ENCODE data around the gene DPP6. TPM values are rescaled to one million over a fixed set of nuclear protein-coding genes. Genes with fewer than 3 reads are reported as not detected.

DPP6 gene
- total RNA-seq, 1 experiment from 2014 or later: 1.1 TPM

GRCh38 chr7:154469652-154470051 is 417.5 kb downstream of the DPP6 start:
- DNase-seq: no peak
- Histone ChIP-seq H3K36me3 (replicated peaks; ENCODE audit: control insufficient read depth, insufficient read depth, low read length) (no peaks in the 10 kb centered on the region), H3K27me3 (ENCODE audit: control insufficient read depth, insufficient read depth, low read length) (no peaks in the 10 kb centered on the region), H3K4me3 (ENCODE audit: insufficient read depth, low read depth, low read length) (no peak overlapping the region)

- no peak for DNase-seq
- Histone ChIP-seq H3K36me3 (replicated peaks; ENCODE audit: control insufficient read depth, insufficient read depth, low read length) (no peaks in the 10 kb centered on the region), H3K4me3 (ENCODE audit: insufficient read depth, low read depth, low read length) (no peak overlapping the region), H3K27me3 (ENCODE audit: control insufficient read depth, insufficient read depth, low read length) (no peaks in the 10 kb centered on the region)
Measured at GRCh38 chr7:154472343-154472742, 420.1 kb downstream of the DPP6 start.

GRCh38 chr7:154473360-154473759 is 421.2 kb downstream of the DPP6 start:
- DNase-seq: no peak
- Histone ChIP-seq H3K27me3 (ENCODE audit: control insufficient read depth, insufficient read depth, low read length) (no peaks in the 10 kb centered on the region), H3K4me3 (ENCODE audit: insufficient read depth, low read depth, low read length) (no peak overlapping the region), H3K36me3 (replicated peaks; ENCODE audit: control insufficient read depth, insufficient read depth, low read length) (no peaks in the 10 kb centered on the region)

GRCh38 chr7:154474903-154475520 is 422.8 kb downstream of the DPP6 start:
- Histone ChIP-seq H3K4me3 (ENCODE audit: insufficient read depth, low read depth, low read length) (no peak overlapping the region), H3K27me3 (ENCODE audit: control insufficient read depth, insufficient read depth, low read length) (no peaks in the 10 kb centered on the region), H3K36me3 (replicated peaks; ENCODE audit: control insufficient read depth, insufficient read depth, low read length) (no peaks in the 10 kb centered on the region)
- peak; percentile 33 for DNase-seq

- H3K4me3 ChIP-seq (ENCODE audit: insufficient read depth, low read depth, low read length): no peak overlapping the region
- DNase-seq: no peak
- no peaks in the 10 kb centered on the region for H3K27me3 ChIP-seq (ENCODE audit: control insufficient read depth, insufficient read depth, low read length)
- H3K36me3 ChIP-seq (replicated peaks; ENCODE audit: control insufficient read depth, insufficient read depth, low read length): no peaks in the 10 kb centered on the region
Measured at GRCh38 chr7:154475864-154476263, 423.7 kb downstream of the DPP6 start.

GRCh38 chr7:154480817-154481216 is 428.6 kb downstream of the DPP6 start:
- no peaks in the 10 kb centered on the region for H3K27me3 ChIP-seq (ENCODE audit: control insufficient read depth, insufficient read depth, low read length)
- no peak overlapping the region for H3K4me3 ChIP-seq (ENCODE audit: insufficient read depth, low read depth, low read length)
- no peaks in the 10 kb centered on the region for H3K36me3 ChIP-seq (replicated peaks; ENCODE audit: control insufficient read depth, insufficient read depth, low read length)
- no peak for DNase-seq

GRCh38 chr7:154482863-154483262 is 430.7 kb downstream of the DPP6 start:
- H3K36me3 ChIP-seq (replicated peaks; ENCODE audit: control insufficient read depth, insufficient read depth, low read length): no peaks in the 10 kb centered on the region
- H3K4me3 ChIP-seq (ENCODE audit: insufficient read depth, low read depth, low read length): no peak overlapping the region
- H3K27me3 ChIP-seq (ENCODE audit: control insufficient read depth, insufficient read depth, low read length): no peaks in the 10 kb centered on the region
- no peak for DNase-seq

GRCh38 chr7:154484406-154484805 is 432.2 kb downstream of the DPP6 start:
- no peaks in the 10 kb centered on the region for H3K27me3 ChIP-seq (ENCODE audit: control insufficient read depth, insufficient read depth, low read length)
- no peaks in the 10 kb centered on the region for H3K36me3 ChIP-seq (replicated peaks; ENCODE audit: control insufficient read depth, insufficient read depth, low read length)
- DNase-seq: peak; percentile 58
- H3K4me3 ChIP-seq (ENCODE audit: insufficient read depth, low read depth, low read length): no peak overlapping the region

- no peaks in the 10 kb centered on the region for H3K36me3 ChIP-seq (replicated peaks; ENCODE audit: control insufficient read depth, insufficient read depth, low read length)
- no peak overlapping the region for H3K4me3 ChIP-seq (ENCODE audit: insufficient read depth, low read depth, low read length)
- no peaks in the 10 kb centered on the region for H3K27me3 ChIP-seq (ENCODE audit: control insufficient read depth, insufficient read depth, low read length)
- DNase-seq: no peak
Measured at GRCh38 chr7:154484943-154485342, 432.7 kb downstream of the DPP6 start.

- DNase-seq: no peak
- H3K36me3 ChIP-seq (replicated peaks; ENCODE audit: control insufficient read depth, insufficient read depth, low read length): no peaks in the 10 kb centered on the region
- no peaks in the 10 kb centered on the region for H3K27me3 ChIP-seq (ENCODE audit: control insufficient read depth, insufficient read depth, low read length)
- H3K4me3 ChIP-seq (ENCODE audit: insufficient read depth, low read depth, low read length): no peak overlapping the region
Measured at GRCh38 chr7:154489897-154490296, 437.7 kb downstream of the DPP6 start.

- no peak for DNase-seq
- no peaks in the 10 kb centered on the region for H3K36me3 ChIP-seq (replicated peaks; ENCODE audit: control insufficient read depth, insufficient read depth, low read length)
- H3K27me3 ChIP-seq (ENCODE audit: control insufficient read depth, insufficient read depth, low read length): no peaks in the 10 kb centered on the region
- no peak overlapping the region for H3K4me3 ChIP-seq (ENCODE audit: insufficient read depth, low read depth, low read length)
Measured at GRCh38 chr7:154493594-154493993, 441.4 kb downstream of the DPP6 start.

- no peaks in the 10 kb centered on the region for H3K36me3 ChIP-seq (replicated peaks; ENCODE audit: control insufficient read depth, insufficient read depth, low read length)
- no peak for DNase-seq
- no peaks in the 10 kb centered on the region for H3K27me3 ChIP-seq (ENCODE audit: control insufficient read depth, insufficient read depth, low read length)
- H3K4me3 ChIP-seq (ENCODE audit: insufficient read depth, low read depth, low read length): no peak overlapping the region
Measured at GRCh38 chr7:154497751-154498150, 445.6 kb downstream of the DPP6 start.

GRCh38 chr7:154503962-154504550 is 451.9 kb downstream of the DPP6 start:
- Histone ChIP-seq H3K36me3 (replicated peaks; ENCODE audit: control insufficient read depth, insufficient read depth, low read length) (no peaks in the 10 kb centered on the region), H3K4me3 (ENCODE audit: insufficient read depth, low read depth, low read length) (no peak overlapping the region), H3K27me3 (ENCODE audit: control insufficient read depth, insufficient read depth, low read length) (no peaks in the 10 kb centered on the region)
- DNase-seq: no peak

- Histone ChIP-seq H3K27me3 (ENCODE audit: control insufficient read depth, insufficient read depth, low read length) (no peaks in the 10 kb centered on the region), H3K36me3 (replicated peaks; ENCODE audit: control insufficient read depth, insufficient read depth, low read length) (no peaks in the 10 kb centered on the region), H3K4me3 (ENCODE audit: insufficient read depth, low read depth, low read length) (no peak overlapping the region)
- DNase-seq: no peak
Measured at GRCh38 chr7:154504918-154505317, 452.7 kb downstream of the DPP6 start.

GRCh38 chr7:154505362-154505761 is 453.2 kb downstream of the DPP6 start:
- H3K27me3 ChIP-seq (ENCODE audit: control insufficient read depth, insufficient read depth, low read length): no peaks in the 10 kb centered on the region
- no peak overlapping the region for H3K4me3 ChIP-seq (ENCODE audit: insufficient read depth, low read depth, low read length)
- H3K36me3 ChIP-seq (replicated peaks; ENCODE audit: control insufficient read depth, insufficient read depth, low read length): no peaks in the 10 kb centered on the region
- no peak for DNase-seq

GRCh38 chr7:154509192-154509591 is 457.0 kb downstream of the DPP6 start:
- H3K4me3 ChIP-seq (ENCODE audit: insufficient read depth, low read depth, low read length): no peak overlapping the region
- no peak for DNase-seq

More at GRCh38 chr7:154509192-154509591, 457.0 kb downstream of the DPP6 start:
- no peaks in the 10 kb centered on the region for H3K36me3 ChIP-seq (replicated peaks; ENCODE audit: control insufficient read depth, insufficient read depth, low read length)
- no peaks in the 10 kb centered on the region for H3K27me3 ChIP-seq (ENCODE audit: control insufficient read depth, insufficient read depth, low read length)
